Measurements from ENCODE around the gene MAST4.
"Not testable (repeated sequence)": the region's sequence is repeated elsewhere in the genome, so short reads cannot be mapped to it uniquely, and the experiment has no call there.

Gene MAST4

DNA sequence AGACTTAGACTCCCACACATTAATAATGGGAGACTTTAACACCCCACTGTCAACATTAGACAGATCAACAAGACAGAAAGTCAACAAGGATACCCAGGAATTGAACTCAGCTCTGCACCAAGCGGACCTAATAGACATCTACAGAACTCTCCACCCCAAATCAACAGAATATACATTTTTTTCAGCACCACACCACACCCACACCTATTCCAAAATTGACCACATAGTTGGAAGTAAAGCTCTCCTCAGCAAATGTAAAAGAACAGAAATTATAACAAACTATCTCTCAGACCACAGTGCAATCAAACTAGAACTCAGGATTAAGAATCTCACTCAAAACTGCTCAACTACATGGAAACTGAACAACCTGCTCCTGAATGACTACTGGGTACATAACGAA, 156.5 kb downstream of the MAST4 start:
- not testable (repeated sequence) for DNase-seq

DNA sequence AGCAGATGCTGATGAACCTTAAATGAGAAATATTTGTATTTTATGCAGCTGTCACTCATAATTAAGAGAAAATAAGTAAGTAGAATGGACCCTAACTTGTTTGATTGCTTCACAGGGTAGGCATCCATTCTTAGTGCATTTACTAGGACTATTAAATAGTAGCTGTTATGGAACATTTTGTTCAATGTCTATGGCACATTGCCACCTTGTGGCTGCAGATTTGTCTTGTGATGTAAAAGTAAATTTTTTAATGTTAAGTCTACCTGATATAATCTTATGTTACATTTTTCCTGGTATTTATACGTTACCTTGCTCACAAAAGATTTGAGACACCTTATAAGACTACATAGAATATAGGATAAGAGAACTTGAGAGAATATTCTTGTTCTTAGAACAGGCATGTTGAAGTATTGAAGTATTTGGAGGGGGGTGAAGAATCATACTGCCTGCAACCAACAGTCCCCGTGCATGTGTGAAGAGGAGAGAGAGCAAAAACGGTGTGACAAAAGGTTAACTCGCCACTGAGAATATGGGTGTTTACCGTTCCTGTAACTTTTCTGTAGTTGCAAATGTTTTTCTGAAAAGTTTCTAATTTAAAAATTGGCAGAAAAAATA, 161.1 kb downstream of the MAST4 start:
- peak; percentile 36 for DNase-seq

DNA sequence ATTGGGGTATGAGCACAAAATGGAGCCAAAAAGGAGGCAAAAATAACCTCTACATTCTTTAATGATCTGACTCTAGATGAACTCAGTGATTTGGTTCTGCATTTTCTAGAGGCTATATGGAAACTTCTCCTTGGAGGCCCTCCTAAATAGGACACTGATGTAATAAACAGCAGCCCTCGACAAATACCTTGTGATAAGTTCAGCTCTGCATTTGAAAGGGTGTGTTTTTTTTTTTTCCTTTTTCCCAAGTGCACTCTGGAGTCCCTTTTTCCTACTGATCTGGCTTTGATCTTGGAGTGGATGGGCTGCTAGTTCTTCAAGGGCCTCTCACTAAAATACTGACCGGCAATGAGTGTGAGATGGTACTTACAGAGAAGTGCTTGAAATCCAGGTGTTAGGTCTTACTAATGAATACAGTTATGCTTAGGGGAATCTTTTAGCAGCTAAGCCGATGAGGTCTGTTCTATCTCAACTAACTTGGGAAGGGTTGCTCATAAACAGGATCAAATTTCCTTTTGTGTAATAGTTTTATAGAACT, 161.7 kb downstream of the MAST4 start:
- DNase-seq: no peak

DNA sequence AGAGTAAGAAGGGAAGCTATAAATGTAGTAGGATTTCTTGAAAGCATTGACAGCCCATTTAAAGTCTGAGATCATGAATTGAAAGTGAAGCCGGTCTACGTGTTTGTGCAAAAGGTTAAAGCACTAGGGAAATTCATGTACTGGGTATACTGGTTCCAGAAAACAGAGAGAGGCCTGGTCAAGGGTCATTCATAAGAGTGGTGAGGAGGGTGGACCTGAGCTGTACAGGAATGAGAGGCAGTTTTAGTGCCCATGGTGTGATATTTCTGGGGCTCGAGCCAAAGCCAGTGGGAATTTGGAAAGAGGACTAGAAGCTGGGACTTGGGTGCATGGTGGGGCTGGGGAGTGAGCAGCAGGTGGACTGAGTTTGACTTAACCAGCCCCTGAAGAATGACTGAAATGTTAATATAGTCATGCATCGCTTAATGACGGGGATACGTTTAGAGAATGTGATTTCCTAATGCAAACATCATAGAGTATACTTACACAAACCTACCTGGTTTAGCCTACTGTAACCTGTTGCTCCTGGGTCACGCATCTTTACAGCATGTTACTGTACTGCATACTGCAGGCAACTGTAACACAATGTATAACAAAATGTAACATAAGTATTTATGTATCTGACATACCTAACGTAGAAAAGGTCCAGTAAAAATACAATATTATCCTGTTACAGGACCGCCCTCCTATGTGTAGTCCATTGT, 173.0 kb downstream of the MAST4 start:
- DNase-seq: no peak

DNA sequence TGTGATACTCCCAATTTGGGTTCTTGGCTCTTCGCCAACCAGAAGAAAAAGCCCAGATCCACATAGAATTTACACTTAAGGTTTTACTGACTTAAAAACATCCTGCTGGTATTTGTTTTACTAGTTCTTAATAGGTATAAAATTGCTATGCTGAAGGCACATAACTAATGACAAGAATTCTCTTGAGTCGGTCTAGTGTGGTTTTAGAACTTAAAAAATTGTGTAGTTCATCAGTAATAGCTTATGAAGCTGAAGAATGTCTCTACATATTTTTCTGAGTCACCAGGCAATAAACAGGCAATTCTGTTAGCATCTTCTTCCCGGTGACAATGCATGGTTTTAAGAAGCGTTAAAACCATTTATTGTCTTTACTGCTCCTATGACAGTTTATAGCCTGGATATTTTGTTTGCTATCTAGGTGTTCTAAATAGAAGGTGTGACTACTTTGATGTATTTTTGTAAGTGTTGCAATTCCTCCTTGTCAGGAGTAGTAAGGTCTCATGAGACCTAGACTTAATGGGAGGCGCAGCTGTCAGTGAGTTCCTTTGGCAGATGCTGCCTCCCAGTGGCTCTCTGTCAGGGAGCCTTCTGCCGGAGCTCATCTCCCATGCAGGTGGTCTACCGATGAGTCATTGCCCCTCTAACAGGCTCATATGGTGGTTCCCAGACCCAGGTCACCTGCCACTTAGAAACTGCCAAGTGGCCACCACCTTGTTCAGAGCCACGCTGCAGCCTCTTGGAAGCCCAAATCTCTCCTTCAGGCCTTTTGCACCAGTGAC, 173.8 kb downstream of the MAST4 start:
- no peak for DNase-seq

DNA sequence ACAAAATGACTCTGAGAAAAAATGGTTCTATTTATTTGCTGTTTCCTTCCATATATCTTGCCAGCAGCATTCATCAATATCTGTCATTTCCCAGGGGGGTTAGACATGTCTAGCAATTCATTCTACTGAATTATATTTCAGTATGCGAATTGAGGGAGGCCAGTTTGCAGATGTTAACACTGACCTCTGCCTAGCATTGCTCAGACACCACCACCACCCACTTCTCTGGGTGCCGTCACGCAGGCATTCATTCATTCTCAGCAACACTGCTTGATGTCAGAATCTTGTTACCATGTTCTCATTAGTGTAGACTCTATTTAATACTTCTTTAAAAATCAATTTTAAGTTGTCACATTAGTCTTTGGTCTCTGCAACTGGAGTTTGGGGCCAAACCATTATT, 181.7 kb downstream of the MAST4 start:
- DNase-seq: no peak

DNA sequence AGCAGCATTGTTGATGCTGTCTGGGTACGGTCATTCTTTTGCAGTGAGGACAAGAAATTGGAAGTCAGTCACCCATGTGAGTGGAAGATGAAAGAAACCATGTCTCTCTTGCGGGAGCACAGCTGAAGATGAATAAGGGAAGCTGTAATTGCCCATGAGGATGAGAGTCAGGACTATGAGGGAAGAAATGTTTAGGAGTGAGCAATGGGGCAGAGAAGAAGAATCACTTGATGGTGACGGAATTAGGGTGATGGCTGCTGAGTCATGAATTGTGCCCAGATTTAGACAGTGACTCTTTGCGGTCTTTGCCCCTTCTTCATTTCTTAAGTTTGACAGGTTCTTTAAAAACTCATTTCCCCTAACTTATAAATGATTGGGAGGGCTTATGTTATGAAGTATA, 183.3 kb downstream of the MAST4 start:
- no peak for DNase-seq

DNA sequence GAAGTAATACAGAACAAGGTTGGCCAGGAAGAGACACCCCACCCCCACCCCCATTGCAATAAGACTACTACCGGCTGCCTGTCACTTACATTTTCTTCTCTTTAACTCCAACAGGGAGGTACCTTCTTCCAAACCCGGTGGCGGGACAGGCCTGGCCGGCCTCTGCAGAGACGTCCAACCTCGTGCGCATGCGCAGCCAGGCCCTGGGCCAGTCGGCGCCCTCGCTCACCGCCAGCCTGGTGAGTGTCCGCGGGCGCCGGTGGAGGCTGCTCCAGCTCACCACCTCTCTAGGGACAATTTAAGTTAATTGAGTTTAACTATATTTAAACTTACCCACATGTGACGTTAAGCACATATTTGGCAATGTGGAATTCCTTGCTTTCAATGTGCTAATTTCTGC, 192.4 kb downstream of the MAST4 start:
- no peak for DNase-seq

DNA sequence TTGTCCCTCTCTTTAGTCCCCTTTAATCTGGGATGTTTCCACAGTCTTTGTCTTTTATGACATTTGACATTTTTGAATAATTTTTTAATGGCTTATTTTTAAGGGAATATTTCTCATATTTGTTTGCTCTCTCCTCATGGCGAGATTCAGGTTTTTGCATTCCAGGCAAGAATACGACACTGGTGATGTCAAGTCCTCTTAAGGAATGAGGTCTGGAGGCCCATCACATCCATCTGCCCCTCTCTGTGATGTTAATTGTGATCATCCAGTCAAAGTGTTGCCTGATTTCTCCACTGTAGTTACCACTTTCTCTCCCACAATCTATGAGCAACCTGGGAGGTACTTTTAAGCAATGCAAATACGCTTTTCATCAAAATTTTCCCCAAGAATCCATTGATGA, 193.2 kb downstream of the MAST4 start:
- DNase-seq: no peak

DNA sequence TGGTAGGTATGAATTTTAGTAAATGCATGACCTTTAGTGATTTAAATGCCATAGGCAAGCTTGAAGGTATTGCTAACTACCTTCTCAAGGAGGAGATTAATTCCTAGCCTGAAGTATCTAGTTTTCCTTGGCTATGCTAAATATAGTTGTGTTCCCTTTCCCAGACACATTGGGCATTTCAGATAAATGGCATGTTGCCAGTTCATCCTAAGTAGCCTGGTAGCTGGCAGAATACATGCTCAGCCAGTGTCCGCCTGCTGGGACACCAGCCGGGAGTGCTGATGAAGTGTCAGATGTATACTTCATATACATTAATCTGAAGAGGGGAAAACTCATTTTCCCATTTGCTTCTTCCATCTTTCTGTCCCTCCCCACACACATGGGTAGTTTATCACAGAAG, 196.9 kb downstream of the MAST4 start:
- no peak for DNase-seq

DNA sequence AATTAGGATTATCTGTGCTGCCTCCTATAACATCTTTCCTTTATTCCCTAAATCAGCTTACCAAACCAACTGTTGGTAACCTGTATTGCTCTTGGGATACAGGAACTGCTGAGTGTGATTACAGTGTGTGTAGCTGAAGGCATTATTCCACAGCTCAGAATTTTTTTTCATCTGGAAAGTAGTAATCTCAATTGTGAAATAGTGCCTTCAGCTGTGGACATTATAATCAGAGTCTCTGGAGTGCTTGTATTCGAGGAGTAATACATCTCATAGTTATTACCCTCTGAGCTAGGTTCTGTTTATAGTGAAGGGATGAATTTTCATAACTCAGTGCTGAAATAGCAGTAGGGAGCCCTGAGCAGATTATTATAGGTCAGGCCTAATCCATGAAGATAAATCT, 199.5 kb downstream of the MAST4 start:
- no peak for DNase-seq

DNA sequence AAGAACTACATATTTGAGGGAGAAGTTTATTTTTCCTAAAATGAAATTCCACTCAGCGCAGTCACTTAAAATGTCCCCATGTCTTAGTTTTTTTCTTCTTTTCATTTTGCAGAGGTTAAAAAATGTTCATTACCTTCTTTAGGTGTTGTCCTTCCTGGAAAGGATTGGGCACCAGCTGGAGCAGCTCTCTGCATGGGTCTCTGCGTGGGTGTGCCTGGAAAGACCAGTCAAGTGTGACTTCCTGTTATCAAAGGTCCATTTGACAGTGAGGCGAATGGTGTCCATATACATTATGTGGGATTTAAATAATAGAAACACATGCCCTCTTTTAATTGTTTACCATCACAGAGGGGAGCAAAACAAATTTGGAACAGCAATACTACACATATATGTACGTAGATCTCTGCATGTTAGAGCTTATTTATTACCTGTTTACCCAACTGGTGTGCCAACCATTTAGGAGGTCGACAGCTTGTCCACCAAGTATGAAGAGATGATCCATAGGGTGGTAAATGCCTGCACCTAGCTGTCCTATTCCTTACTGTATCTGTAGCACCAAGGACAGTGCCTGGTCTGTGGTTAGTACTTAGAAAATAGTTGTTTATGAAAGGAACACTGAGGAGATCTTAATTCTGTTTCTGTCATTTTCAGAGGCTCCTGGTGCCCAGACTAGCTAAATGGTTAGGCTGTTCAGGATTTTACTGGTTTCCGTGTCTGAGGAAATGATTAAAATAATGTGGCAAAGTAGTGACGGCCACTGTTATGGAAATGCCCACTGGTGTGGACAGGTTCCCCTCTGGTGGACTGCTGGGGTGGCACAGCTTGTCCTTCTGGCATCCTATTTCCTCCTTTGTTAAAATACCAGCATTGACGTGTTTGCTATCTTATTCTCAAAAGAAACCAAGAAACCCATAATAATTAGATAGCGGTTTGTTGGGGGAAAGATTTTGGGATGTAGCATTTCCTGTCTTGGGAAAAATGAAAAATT, 200.4 kb downstream of the MAST4 start:
- no peak for DNase-seq

DNA sequence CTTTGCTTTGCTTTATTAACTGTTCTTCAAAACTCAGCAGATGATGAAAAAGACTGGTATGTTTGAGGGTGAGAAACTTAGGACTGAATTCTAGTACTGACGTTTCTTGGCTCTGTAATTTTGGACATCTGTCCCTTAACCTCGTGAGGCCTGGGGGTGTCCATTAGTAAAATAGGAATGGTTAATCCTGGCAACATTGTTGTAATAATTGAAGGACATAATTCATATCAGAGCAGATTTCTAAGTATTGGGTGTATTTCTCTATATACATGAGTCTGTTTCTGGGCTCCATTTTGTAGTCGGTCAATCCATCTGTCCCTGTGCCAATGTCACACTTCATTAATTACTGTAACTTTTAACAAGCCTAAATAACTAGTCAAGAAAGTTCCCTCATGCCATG, 206.7 kb downstream of the MAST4 start:
- DNase-seq: no peak

DNA sequence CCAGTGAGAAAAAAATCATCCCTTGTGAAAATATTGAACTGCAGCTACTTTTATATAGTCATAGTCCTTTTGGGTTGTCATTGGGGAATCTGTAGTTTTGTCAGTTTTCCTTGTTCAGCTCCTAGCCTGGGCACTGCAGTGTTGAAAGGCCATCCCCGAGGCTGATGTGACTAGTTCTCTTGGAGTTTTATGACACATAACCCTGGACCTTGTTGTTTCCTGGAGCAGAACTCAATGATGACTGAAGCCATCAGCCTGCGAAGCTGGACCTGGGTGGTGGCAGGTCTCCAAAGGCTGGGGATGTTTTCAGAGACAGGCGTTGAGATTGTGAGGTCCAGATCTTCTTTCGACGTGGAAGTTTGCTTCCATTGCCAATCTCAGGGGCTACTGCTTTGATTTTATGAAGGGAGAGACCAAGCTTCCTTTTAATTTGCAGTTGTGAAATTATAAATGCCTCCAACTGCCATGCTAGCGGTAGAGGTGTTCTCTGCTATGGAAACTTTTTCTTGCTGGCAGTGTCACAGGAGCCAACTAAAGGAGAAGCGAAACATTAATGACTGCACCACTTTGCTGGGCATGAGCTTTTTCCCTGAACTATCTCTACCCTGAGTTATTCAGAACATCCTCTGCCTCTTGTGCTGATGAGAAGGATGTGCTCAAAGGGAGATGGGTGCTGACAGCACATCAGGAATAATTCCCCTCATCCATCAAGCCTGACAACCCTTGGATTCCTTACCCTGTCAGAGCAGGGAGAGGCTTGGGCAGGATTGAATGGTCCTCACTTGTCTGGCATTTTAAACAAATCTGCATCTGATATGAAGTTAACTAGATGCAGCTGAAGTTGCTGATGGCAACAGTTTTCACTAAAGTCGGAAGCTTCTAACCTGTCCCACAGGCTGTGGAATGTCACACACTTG, 209.6 kb downstream of the MAST4 start:
- DNase-seq: no peak

DNA sequence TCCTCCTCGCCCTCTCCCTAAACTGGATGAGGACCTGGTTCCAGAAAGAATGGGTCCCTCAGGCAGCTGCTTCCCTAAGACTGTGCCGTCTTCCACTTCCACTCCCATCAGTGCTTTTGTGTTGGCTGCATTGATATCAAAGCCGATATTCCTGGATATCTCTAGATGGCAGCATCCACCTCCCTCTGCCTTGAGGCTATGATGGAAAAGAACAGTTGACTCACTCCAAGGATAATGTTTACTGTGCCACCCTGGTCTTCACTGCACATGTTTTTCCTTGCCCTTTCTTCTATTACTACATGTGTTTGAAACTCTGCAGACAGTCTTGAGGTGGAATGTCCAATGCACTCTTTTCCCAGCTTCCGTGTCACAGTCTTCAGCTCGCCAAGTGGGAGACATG, 211.6 kb downstream of the MAST4 start:
- no peak for DNase-seq

DNA sequence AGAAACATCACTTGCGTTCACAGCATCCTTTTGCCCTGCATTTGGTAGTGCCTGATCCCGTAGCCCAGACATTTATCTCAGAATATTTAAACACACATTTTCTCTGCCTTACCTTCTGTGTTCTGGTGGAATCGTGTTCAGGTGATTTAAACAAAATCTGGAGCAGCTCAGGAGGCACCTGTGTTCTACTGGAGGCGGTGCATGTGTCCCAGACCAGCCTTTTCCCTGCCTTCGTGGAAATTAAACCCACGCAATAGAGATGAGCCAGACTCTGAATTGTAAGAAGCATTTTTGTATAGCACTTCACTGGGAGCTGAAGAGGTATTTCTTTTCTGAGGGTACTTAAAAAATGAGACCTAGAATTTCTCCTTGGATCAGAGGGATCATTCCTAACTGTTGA, 212.5 kb downstream of the MAST4 start:
- no peak for DNase-seq

DNA sequence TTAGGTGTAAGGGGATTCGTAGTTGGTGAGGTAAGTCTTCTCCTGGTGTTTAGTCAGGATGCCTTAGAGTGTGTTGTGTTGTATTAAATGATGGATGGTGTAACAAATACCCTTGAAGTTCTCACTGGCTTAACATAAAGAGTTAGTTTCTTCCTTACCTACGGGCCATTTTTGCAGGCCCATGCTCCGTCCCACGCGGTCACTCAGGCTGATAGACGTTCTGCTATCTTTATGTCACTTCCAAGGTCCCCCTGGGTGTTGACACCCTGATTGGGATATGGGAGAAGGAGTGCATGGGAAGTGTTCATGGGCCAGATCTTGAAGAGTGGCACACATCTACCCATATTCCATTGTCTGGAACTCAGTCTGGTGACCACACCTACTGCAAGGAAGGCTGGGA, 214.0 kb downstream of the MAST4 start:
- DNase-seq: no peak

DNA sequence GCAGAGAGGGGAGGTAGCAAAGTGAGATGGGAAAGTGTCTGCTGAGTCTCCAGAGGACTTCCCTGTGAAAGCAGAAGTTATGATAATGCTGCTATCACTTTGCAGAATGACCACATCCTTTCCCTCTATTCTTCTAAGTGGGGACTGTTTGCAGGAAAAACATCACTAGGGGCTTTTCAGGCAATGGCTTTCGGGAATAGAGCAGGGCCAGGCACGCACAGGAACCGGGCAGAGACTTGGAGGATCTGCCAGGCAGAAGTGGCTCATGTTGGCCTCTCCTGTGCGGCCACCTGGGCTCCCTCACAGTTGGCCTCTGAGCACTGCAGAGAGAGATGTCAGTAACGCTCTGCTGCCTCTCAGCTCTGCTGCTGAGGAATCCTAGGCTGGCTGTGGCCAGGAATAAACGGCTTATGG, 214.7 kb downstream of the MAST4 start:
- no peak for DNase-seq

DNA sequence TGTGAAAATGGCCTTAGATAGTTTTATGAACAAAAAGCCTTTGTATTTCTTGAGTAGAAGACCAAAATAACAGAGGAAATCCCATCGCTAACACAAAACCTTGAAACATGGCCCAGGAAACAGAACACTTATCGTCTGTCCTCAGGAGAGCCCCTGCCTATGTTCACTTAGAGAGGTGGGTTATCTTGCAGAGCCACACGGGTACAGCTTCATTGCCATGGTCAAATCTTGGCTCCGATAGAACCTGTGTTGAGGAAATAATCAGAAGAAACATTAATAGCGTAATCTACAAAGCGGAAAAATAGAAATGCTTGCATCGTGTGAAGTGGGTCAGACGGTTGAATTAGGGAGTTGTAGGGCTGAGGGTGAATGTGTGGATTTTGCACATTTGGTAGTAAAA, 216.1 kb downstream of the MAST4 start:
- DNase-seq: no peak

DNA sequence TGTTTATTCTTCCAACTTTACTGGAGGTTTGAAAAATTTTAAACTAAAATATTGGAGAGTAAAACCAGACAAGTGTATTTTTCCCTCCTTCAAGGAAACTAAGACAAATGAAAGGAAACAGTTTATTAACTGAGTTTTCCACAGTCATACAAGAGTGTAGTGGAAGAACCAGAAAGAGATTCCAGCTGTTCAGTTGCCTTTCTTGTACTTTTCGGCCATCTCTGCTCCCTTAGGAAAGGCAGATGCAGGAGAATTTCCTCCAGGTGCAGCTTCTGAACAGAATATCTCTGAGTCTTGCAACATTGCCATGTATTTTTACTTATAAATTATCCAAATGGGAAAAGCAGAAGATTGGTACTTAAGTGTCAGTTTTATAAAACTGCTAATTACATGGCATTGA, 217.1 kb downstream of the MAST4 start:
- DNase-seq: no peak

DNA sequence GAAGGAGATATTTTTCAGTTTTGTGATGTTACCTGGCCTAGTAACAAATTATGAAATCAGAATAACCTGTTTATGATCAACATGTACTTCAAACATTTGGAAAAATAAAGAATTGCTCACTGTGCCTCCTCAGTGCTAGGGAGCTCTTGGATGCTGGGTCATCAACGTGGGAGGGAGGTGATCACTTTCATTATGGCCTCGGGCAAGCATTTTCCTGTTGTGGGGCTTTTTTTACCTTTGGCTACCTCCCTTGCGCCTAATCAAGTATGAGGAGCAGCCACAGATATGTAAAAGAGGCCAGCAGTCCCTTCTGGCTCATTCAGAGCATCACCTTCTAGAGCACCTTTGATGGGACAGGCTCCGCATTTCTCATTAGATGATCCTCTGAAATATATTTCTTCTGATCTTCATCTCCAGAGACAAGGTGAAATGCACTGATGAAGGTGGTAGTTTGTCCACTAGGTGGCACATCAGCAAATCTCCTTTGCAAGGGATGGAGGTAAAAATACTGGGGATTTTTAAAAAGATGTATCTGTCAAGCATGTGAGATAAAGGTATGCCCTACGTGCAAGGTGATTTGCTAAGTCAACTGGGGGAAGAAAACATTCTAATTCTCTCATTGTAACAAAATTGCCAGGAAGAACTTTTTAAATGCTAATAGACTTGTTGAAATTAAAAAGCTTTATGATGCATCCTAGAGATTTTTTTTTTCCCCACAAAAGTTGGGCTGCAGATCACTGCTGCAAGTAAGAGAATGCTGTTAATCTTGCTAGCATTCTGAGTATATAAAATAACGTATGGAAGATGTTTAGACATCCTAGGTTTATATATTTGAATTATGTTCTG, 218.2 kb downstream of the MAST4 start:
- DNase-seq: peak; percentile 56

All from CD4-positive, alpha-beta T cell treated with Interleukin-10 for 1 hour (primary cell).